ENCODE measurements around the gene DGCR8.
A peak's percentile ranks its signal among the peaks of the same experiment; 100 is the strongest.

DGCR8 gene

DNA sequence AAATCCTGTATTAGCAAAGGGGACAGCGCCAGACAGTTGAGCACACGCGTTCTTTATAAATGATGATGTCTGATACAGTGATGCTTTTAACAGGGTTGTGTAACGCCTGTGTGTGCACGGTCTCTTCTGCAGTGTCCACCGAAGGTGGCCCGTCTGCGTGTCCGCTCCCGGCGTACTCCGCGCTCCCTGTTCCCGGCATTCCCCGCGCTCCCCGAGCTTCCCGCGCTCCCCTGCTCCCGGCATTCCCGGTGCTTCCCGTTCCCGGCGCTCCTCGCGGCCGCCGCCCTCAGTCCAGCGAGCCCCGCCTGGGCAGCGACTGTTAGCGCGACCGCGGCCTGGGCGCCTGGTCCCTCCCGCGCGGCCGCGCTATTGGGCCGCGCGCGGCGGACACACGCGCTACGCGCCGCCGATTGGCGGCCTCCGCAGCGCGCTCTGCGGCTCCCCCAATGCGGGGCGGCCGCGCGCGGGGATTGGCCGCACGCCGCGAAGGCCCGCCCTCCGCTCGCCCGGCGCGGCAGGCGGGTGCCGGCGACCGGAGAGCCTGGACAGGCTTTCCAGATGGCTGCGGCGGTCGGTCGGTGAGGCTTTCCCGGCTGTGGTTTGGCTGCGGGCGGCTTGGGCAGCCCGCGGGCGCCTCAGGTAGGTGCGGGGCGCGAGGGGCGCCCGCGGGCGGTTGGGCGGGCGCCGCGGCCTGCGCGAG, at the start of gene DGCR8:
TSS of gene DGCR8 (plus strand) at position 497 of the 700 bp plus-strand sequence. CDS start 5,723 bp downstream, outside the sequence.
- no peak within 1 kb of the TSS for H3K4me3 ChIP-seq (IDR thresholded peaks at IDR 0.05; ENCODE audit: insufficient read depth, low read depth, low read length)
- H3K27ac ChIP-seq, result peak within 1 kb of the TSS; percentile 46
- H3K36me3 ChIP-seq (ENCODE audit: insufficient read depth), result no peaks in the 10 kb centered on the region
- H2AFZ ChIP-seq (ENCODE audit: low read depth), result peak within 1 kb of the TSS; percentile 55
- TF ChIP-seq, protein P1, sequence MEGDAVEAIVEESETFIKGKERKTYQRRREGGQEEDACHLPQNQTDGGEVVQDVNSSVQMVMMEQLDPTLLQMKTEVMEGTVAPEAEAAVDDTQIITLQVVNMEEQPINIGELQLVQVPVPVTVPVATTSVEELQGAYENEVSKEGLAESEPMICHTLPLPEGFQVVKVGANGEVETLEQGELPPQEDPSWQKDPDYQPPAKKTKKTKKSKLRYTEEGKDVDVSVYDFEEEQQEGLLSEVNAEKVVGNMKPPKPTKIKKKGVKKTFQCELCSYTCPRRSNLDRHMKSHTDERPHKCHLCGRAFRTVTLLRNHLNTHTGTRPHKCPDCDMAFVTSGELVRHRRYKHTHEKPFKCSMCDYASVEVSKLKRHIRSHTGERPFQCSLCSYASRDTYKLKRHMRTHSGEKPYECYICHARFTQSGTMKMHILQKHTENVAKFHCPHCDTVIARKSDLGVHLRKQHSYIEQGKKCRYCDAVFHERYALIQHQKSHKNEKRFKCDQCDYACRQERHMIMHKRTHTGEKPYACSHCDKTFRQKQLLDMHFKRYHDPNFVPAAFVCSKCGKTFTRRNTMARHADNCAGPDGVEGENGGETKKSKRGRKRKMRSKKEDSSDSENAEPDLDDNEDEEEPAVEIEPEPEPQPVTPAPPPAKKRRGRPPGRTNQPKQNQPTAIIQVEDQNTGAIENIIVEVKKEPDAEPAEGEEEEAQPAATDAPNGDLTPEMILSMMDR (conservative IDR thresholded peaks at IDR 0.05; ENCODE audit: low read depth, low read length), result no peak
- peak within 1 kb of the TSS; percentile 55; the same call in 1 of the 2 replicates for H3K9ac ChIP-seq
- H4K20me1 ChIP-seq (ENCODE audit: insufficient read depth), result 0 out of 2 replicates have a peak, but pooled peaks cover 4% of the 10 kb centered on the region
- no peaks in the 10 kb centered on the region for H3K27me3 ChIP-seq (ENCODE audit: insufficient read depth, low read depth)
- peaks cover 45% of the 10 kb centered on the region for H3K79me2 ChIP-seq (ENCODE audit: insufficient read depth, low read depth)
- H3K4me2 ChIP-seq, result peak within 1 kb of the TSS; percentile 92
- H3K4me1 ChIP-seq (ENCODE audit: low read depth, poor library complexity, severe bottlenecking), result peaks cover 6% of the 10 kb centered on the region

DNA sequence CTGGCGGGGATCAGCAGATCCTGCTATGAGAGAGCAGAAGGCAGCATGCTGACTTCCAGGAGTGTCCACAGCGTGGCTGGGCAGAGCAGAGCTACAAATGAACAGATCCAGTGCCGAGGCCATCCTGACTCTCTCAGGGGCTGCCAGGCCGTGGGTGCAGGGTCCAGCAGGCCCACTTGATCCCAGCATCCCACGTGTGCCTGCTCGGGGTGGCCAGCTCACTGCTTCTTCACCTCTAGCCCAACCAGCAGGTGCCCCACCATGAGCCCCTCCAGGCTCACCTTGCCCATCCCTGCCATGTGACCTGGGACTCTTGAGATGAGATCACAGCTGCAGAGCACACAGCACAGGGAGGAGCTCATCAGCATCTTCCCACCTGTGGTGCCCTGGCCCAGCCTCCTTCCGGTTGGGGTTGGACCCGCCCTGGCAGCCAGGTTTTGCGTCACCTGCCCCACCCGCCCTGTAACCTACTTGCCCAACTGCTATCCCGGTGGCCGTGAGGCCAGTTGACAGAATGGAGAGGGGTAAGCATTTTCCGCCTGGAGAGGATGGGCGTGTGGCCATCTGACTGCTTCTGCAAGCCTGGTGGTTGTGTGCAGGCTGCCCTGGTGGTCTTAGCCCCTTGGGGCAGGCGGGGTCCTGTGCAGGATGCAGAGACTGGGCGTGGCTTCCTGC, 48.2 kb upstream of the DGCR8 start:
- Histone ChIP-seq H3K27me3 (ENCODE audit: insufficient read depth, low read depth) (no peaks in the 10 kb centered on the region), H3K4me3 (IDR thresholded peaks at IDR 0.05; ENCODE audit: insufficient read depth, low read depth, low read length) (no peak overlapping the region), H2AFZ (ENCODE audit: low read depth) (no peak overlapping the region), H3K27ac (no peak overlapping the region), H3K9ac (no peak overlapping the region), H4K20me1 (ENCODE audit: insufficient read depth) (no peaks in the 10 kb centered on the region), H3K4me1 (ENCODE audit: low read depth, poor library complexity, severe bottlenecking) (peaks cover 17% of the 10 kb centered on the region), H3K79me2 (ENCODE audit: insufficient read depth, low read depth) (no peaks in the 10 kb centered on the region), H3K36me3 (ENCODE audit: insufficient read depth) (no peaks in the 10 kb centered on the region), H3K4me2 (no peak overlapping the region)
- TF ChIP-seq, protein P1 (conservative IDR thresholded peaks at IDR 0.05; ENCODE audit: low read depth, low read length), result no peak

DNA sequence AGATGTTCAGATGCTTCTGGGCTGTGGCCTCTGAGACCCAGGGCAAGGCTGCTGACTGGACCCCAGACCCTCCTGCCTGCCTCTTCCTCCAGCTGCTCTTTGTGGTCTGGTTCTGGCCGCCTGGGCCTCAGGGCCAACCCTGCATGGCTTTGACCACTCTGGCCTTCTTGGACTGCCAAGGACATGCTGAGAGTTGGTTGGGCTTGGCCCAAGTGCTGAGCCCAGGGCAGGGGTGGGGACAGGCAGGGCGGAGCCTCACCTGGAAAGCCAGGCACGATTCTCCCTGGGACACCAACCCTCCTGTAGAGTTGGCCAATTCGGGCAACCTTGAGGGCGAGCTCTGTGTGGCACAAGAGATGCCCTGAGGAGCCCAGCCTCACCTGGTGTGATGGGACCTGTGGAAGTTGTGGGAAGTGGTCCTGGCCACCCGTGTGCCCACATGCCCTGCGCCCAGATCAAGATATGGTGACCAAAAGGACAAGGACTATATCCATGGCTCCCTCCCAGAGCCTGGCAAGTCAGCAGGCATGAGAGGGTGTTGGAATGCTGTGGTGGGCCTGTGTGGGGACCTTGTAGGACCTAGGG, 47.5 kb upstream of the DGCR8 start:
- Histone ChIP-seq H3K27me3 (ENCODE audit: insufficient read depth, low read depth) (no peaks in the 10 kb centered on the region), H3K4me3 (IDR thresholded peaks at IDR 0.05; ENCODE audit: insufficient read depth, low read depth, low read length) (no peak overlapping the region), H4K20me1 (ENCODE audit: insufficient read depth) (no peaks in the 10 kb centered on the region), H3K4me1 (ENCODE audit: low read depth, poor library complexity, severe bottlenecking) (peaks cover 20% of the 10 kb centered on the region), H3K79me2 (ENCODE audit: insufficient read depth, low read depth) (no peaks in the 10 kb centered on the region), H3K36me3 (ENCODE audit: insufficient read depth) (no peaks in the 10 kb centered on the region), H3K4me2 (no peak overlapping the region), H2AFZ (ENCODE audit: low read depth) (no peak overlapping the region), H3K9ac (no peak overlapping the region), H3K27ac (no peak overlapping the region)
- TF ChIP-seq, protein P1 (conservative IDR thresholded peaks at IDR 0.05; ENCODE audit: low read depth, low read length), result no peak

DNA sequence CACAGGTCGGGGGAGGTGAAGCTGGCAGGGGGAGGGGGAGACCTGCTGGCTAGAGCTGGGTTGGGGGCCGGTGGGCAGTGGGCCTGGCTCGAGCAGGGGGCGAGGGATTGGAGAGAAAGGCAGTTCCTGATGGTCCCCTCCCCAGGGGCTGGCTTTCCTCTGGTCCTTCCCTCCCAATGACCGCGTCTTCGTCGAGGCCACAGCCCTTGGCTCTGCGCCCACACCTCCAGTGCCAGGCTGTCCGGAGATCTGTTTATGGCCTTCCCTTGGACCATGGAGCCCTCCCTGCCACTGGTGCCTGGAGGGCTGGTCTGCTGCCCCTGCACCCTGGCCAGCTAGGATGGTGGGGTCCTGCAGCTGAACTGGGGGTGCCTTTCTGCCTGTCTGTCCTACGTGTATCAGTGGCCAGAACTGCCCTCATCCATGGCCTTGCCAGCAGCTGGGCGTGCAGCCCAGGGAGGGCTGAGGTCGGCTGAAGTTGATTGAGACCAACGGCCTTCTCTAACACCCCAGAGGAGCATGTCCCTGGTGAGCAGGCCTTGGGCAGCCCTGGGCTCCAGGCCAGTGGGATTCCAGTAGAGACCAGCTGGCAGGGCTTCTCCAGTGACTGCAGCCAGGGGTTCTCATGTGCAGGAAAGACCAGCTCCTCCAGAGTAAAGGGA, 46.9 kb upstream of the DGCR8 start:
- TF ChIP-seq, protein P1 (conservative IDR thresholded peaks at IDR 0.05; ENCODE audit: low read depth, low read length), result no peak
- Histone ChIP-seq H3K27ac (no peak overlapping the region), H3K9ac (no peak overlapping the region), H4K20me1 (ENCODE audit: insufficient read depth) (no peaks in the 10 kb centered on the region), H3K27me3 (ENCODE audit: insufficient read depth, low read depth) (no peaks in the 10 kb centered on the region), H3K79me2 (ENCODE audit: insufficient read depth, low read depth) (no peaks in the 10 kb centered on the region), H3K36me3 (ENCODE audit: insufficient read depth) (no peaks in the 10 kb centered on the region), H3K4me1 (ENCODE audit: low read depth, poor library complexity, severe bottlenecking) (peaks cover 20% of the 10 kb centered on the region), H2AFZ (ENCODE audit: low read depth) (no peak overlapping the region), H3K4me3 (IDR thresholded peaks at IDR 0.05; ENCODE audit: insufficient read depth, low read depth, low read length) (no peak overlapping the region), H3K4me2 (no peak overlapping the region)

All from KMS-11 (cell line).